ENCODE measurements around the gene CHTF8. TPM values are rescaled to one million over a fixed set of nuclear protein-coding genes. Genes with fewer than 3 reads are reported as not detected.

CHTF8 gene
- total and polyA plus RNA-seq, 2 experiments from 2014 or later = 56.7 to 69.9 TPM

GRCh38 chr16:69166946-69167930 is 34.9 kb upstream of the CHTF8 start:
- H3K4me2 ChIP-seq (ENCODE audit: unreplicated experiment) = peak overlapping the region; percentile 52
- H3K79me2 ChIP-seq (ENCODE audit: insufficient read depth) = 0 out of 2 replicates have a peak, but pooled peaks cover 3% of the 10 kb centered on the region
- in situ Hi-C loops (cut with MboI) = no loop called here
- peaks cover 40% of the 10 kb centered on the region for H3K4me1 ChIP-seq (ENCODE audit: insufficient read depth)
- H3K9me2 ChIP-seq (ENCODE audit: insufficient read depth) = no peaks in the 10 kb centered on the region
- peaks cover 56% of the 10 kb centered on the region for H3F3A ChIP-seq (ENCODE audit: insufficient read depth)
- no peaks in the 10 kb centered on the region for H3K27me3 ChIP-seq (replicated peaks; ENCODE audit: insufficient read depth)
- H3K9me3 ChIP-seq (ENCODE audit: low read depth) = no peaks in the 10 kb centered on the region
- TF ChIP-seq EZH2 (IDR thresholded peaks at IDR 0.05; ENCODE audit: insufficient read depth, poor library complexity, severe bottlenecking) (no peak), EZH2phosphoT487 (IDR thresholded peaks at IDR 0.05; ENCODE audit: insufficient read depth, low read depth) (no peak)
- H4K20me1 ChIP-seq (ENCODE audit: insufficient read depth) = no peaks in the 10 kb centered on the region
- H3K27ac ChIP-seq = peak overlapping the region; percentile 68
- DNase-seq = peak; percentile 59
- 55 to 56% methylated on average over 7 of the region's 7 CpGs for WGBS, 2 experiments (ENCODE audit: low coverage in 1 of 2, low lambda C conversion rate in 2 of 2, missing lambda C conversion rate in 2 of 2)
- H2AFZ ChIP-seq = no peak overlapping the region
- H3K9ac ChIP-seq = no peak overlapping the region
- peak overlapping the region; percentile 16 for H3K4me3 ChIP-seq
- H3K36me3 ChIP-seq (ENCODE audit: low read depth) = peaks cover 13% of the 10 kb centered on the region; the same call in 1 of the 2 replicates

DNA sequence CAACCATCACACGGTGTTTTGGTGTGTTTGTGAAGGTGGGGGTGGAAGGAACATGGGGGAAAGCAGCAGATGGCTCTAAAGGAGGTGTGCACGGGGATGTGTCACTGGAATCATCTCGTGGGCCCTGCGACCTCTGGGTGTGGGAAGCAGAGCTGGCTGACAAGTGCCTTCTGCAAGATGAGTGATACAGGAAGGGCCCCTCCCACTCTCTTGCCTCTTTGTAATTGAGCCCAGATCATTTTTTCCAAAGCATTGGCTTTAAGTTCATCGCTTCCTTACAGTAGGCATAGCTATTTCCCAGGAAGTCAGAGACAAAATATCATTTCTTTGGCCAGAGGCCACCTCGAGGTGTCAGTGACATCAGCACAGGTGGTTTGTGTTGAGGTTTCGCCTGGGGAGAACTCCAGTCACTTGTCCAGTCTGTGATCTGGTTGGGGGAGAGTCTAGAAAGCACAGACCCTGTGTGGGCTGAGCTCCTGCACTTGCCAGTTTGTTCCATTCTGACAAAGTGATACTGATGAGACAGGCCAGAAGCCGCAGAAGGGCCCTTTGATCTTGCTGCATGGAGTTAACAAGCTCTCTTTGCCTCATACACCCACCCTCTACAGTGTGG is 33.9 kb upstream of the CHTF8 start:
- H3K27me3 ChIP-seq (replicated peaks; ENCODE audit: insufficient read depth) = no peaks in the 10 kb centered on the region
- DNase-seq = peak; percentile 86
- no peak for TF ChIP-seq EZH2 (IDR thresholded peaks at IDR 0.05; ENCODE audit: insufficient read depth, poor library complexity, severe bottlenecking)
- TF ChIP-seq EZH2phosphoT487 (IDR thresholded peaks at IDR 0.05; ENCODE audit: insufficient read depth, low read depth) = no peak

GRCh38 chr16:69165584-69165983 is 33.2 kb upstream of the CHTF8 start:
- in situ Hi-C loops (cut with MboI) = no loop called here
- Histone ChIP-seq H2AFZ (no peak overlapping the region), H3K9me3 (ENCODE audit: low read depth) (no peaks in the 10 kb centered on the region), H3K27ac (peak overlapping the region; percentile 68), H3K9ac (peak overlapping the region; percentile 25; the same call in 1 of the 2 replicates), H3K27me3 (replicated peaks; ENCODE audit: insufficient read depth) (no peaks in the 10 kb centered on the region), H3K4me1 (ENCODE audit: insufficient read depth) (peaks cover 25% of the 10 kb centered on the region), H3F3A (ENCODE audit: insufficient read depth) (peaks cover 40% of the 10 kb centered on the region), H3K4me3 (0 out of 2 replicates have a peak overlapping the region, but pooled peaks have one; percentile 9), H3K9me2 (ENCODE audit: insufficient read depth) (no peaks in the 10 kb centered on the region), H3K4me2 (ENCODE audit: unreplicated experiment) (peak overlapping the region; percentile 52), H3K36me3 (ENCODE audit: low read depth) (peaks cover 23% of the 10 kb centered on the region), H4K20me1 (ENCODE audit: insufficient read depth) (no peaks in the 10 kb centered on the region), H3K79me2 (ENCODE audit: insufficient read depth) (0 out of 2 replicates have a peak, but pooled peaks cover 3% of the 10 kb centered on the region)
- TF ChIP-seq EZH2phosphoT487 (IDR thresholded peaks at IDR 0.05; ENCODE audit: insufficient read depth, low read depth) (no peak), EZH2 (IDR thresholded peaks at IDR 0.05; ENCODE audit: insufficient read depth, poor library complexity, severe bottlenecking) (no peak)
- WGBS, 2 experiments (ENCODE audit: low coverage in 1 of 2, low lambda C conversion rate in 2 of 2, missing lambda C conversion rate in 2 of 2) = 75 to 84% methylated on average over 6 of the region's 6 CpGs
- DNase-seq = no peak

More for the DNA sequence above, 33.9 kb upstream of the CHTF8 start:
- in situ Hi-C loops (cut with MboI) = no loop called here
- no peak overlapping the region for H2AFZ ChIP-seq
- H3K27ac ChIP-seq = peak overlapping the region; percentile 68
- 10 to 12% methylated on average over 8 of the region's 8 CpGs for WGBS, 2 experiments (ENCODE audit: low coverage in 1 of 2, low lambda C conversion rate in 2 of 2, missing lambda C conversion rate in 2 of 2)
- peak overlapping the region; percentile 25; the same call in 1 of the 2 replicates for H3K9ac ChIP-seq
- H3K36me3 ChIP-seq (ENCODE audit: low read depth) = peaks cover 16% of the 10 kb centered on the region; the same call in 1 of the 2 replicates
- H3K4me1 ChIP-seq (ENCODE audit: insufficient read depth) = peaks cover 30% of the 10 kb centered on the region
- H3K9me3 ChIP-seq (ENCODE audit: low read depth) = no peaks in the 10 kb centered on the region
- H3K4me3 ChIP-seq = peak overlapping the region; percentile 16
- H3K79me2 ChIP-seq (ENCODE audit: insufficient read depth) = 0 out of 2 replicates have a peak, but pooled peaks cover 3% of the 10 kb centered on the region
- peaks cover 47% of the 10 kb centered on the region for H3F3A ChIP-seq (ENCODE audit: insufficient read depth)
- H4K20me1 ChIP-seq (ENCODE audit: insufficient read depth) = no peaks in the 10 kb centered on the region
- peak overlapping the region; percentile 52 for H3K4me2 ChIP-seq (ENCODE audit: unreplicated experiment)
- no peaks in the 10 kb centered on the region for H3K9me2 ChIP-seq (ENCODE audit: insufficient read depth)

GRCh38 chr16:69160192-69160591 is 27.8 kb upstream of the CHTF8 start:
- no peaks in the 10 kb centered on the region for H3K9me2 ChIP-seq (ENCODE audit: insufficient read depth)
- peaks cover 36% of the 10 kb centered on the region for H3K36me3 ChIP-seq (ENCODE audit: low read depth)
- 100% methylated on average over 1 of the region's 1 CpG for WGBS, 2 experiments (ENCODE audit: low coverage in 1 of 2, low lambda C conversion rate in 2 of 2, missing lambda C conversion rate in 2 of 2)
- TF ChIP-seq EZH2phosphoT487 (IDR thresholded peaks at IDR 0.05; ENCODE audit: insufficient read depth, low read depth) (no peak), EZH2 (IDR thresholded peaks at IDR 0.05; ENCODE audit: insufficient read depth, poor library complexity, severe bottlenecking) (no peak)
- DNase-seq = no peak
- H3K9ac ChIP-seq = no peak overlapping the region
- no peaks in the 10 kb centered on the region for H3K27me3 ChIP-seq (replicated peaks; ENCODE audit: insufficient read depth)
- H3K79me2 ChIP-seq (ENCODE audit: insufficient read depth) = no peaks in the 10 kb centered on the region
- no peak overlapping the region for H3K4me2 ChIP-seq (ENCODE audit: unreplicated experiment)
- peaks cover 11% of the 10 kb centered on the region; the same call in 1 of the 2 replicates for H3F3A ChIP-seq (ENCODE audit: insufficient read depth)
- no peaks in the 10 kb centered on the region for H3K9me3 ChIP-seq (ENCODE audit: low read depth)
- in situ Hi-C loops (cut with MboI) = no loop called here
- no peak overlapping the region for H2AFZ ChIP-seq
- H3K4me1 ChIP-seq (ENCODE audit: insufficient read depth) = no peaks in the 10 kb centered on the region
- H4K20me1 ChIP-seq (ENCODE audit: insufficient read depth) = no peaks in the 10 kb centered on the region
- no peak overlapping the region for H3K27ac ChIP-seq
- no peak overlapping the region for H3K4me3 ChIP-seq
